NCI-H446 treated with DMSO at 0.1 percent for 48 hours (cell line): ENCODE data around the gene CELF2.

ENCODE experiments used
- DNase-seq: peaks from one replicate; lab custom pipeline; 2025; lab: John Stamatoyannopoulos, UW

Gene CELF2

GRCh38 chr10:11134411-11134810 lies 116.7 kb downstream of the CELF2 start:
- no peak for DNase-seq

GRCh38 chr10:11135709-11136108 lies 118.0 kb downstream of the CELF2 start:
- no peak for DNase-seq

- DNase-seq, result no peak
Measured at GRCh38 chr10:11138314-11139033, 120.8 kb downstream of the CELF2 start.

GRCh38 chr10:11140963-11141362 lies 123.3 kb downstream of the CELF2 start:
- DNase-seq, result no peak

GRCh38 chr10:11141571-11142091 lies 124.0 kb downstream of the CELF2 start:
- DNase-seq, result no peak

- no peak for DNase-seq
Measured at GRCh38 chr10:11142777-11143176, 125.1 kb downstream of the CELF2 start.

GRCh38 chr10:11143242-11143641 lies 125.6 kb downstream of the CELF2 start:
- DNase-seq, result no peak

GRCh38 chr10:11144626-11145494 lies 127.2 kb downstream of the CELF2 start:
- DNase-seq, result no peak

- DNase-seq, result no peak
Measured at GRCh38 chr10:11145495-11145855, 127.8 kb downstream of the CELF2 start.

- no peak for DNase-seq
Measured at GRCh38 chr10:11146402-11147171, 128.9 kb downstream of the CELF2 start.

- DNase-seq, result no peak
Measured at GRCh38 chr10:11147722-11148121, 130.1 kb downstream of the CELF2 start.

GRCh38 chr10:11148142-11149028 lies 130.7 kb downstream of the CELF2 start:
- DNase-seq, result no peak

GRCh38 chr10:11149807-11150141 lies 132.1 kb downstream of the CELF2 start:
- no peak for DNase-seq

- DNase-seq, result no peak
Measured at GRCh38 chr10:11150231-11150731, 132.6 kb downstream of the CELF2 start.

- DNase-seq, result no peak
Measured at GRCh38 chr10:11150879-11151415, 133.3 kb downstream of the CELF2 start.

GRCh38 chr10:11152801-11153200 lies 135.1 kb downstream of the CELF2 start:
- no peak for DNase-seq

- DNase-seq, result no peak
Measured at GRCh38 chr10:11153245-11153644, 135.6 kb downstream of the CELF2 start.

GRCh38 chr10:11153766-11154165 lies 136.1 kb downstream of the CELF2 start:
- DNase-seq, result peak; percentile 68

- no peak for DNase-seq
Measured at GRCh38 chr10:11154333-11154732, 136.7 kb downstream of the CELF2 start.

GRCh38 chr10:11154849-11155498 lies 137.3 kb downstream of the CELF2 start:
- no peak for DNase-seq
